Stimulated activated naive B cell treated with anti-CD40 and anti-IgM and Interleukin-4, amounts not matched to agents 10 μg/mL and 1 μg/mL and 100 μg/mL, for 72 hours (primary cell): ENCODE measurements around the gene GNB3.

Experiments
- ATAC-seq, 2 donors: fragments of 150-1000 bp; cut with Tn5 transposase; replicated peaks; 2 replicates each; pipeline ENCODE4 v1.10.0; 2021; ENCODE audit warnings: moderate library complexity in 1 of 2
- DNase-seq: peaks from one replicate; pipeline ENCODE4 v3.0.0; 2021
- H3K27ac Mint-ChIP-seq: one replicate; pipeline ENCODE4 v1.8.0; 2022; ENCODE audit warnings: mild to moderate bottlenecking, mixed read lengths
- H3K27me3 Mint-ChIP-seq, 2 donors: one replicate each; pipeline ENCODE4 v1.8.0; 2022; ENCODE audit warnings: mixed read lengths in 2 of 2
- H3K36me3 Mint-ChIP-seq, 2 donors: one replicate each; pipeline ENCODE4 v1.8.0; 2022; ENCODE audit warnings: mixed read lengths in 2 of 2, mild to moderate bottlenecking in 1 of 2
- H3K4me1 Mint-ChIP-seq, 2 donors: one replicate each; pipeline ENCODE4 v1.8.0; 2022; ENCODE audit warnings: mixed read lengths in 2 of 2, mild to moderate bottlenecking in 1 of 2
- H3K4me3 Mint-ChIP-seq, 2 donors: one replicate each; pipeline ENCODE4 v1.8.0; 2022; ENCODE audit warnings: mild to moderate bottlenecking in 2 of 2, mixed read lengths in 2 of 2, moderate library complexity in 1 of 2
- H3K9me3 Mint-ChIP-seq, 2 donors: one replicate each; pipeline ENCODE4 v1.8.0; 2022; ENCODE audit warnings: mixed read lengths in 2 of 2, mild to moderate bottlenecking in 1 of 2

The GNB3 gene

DNA sequence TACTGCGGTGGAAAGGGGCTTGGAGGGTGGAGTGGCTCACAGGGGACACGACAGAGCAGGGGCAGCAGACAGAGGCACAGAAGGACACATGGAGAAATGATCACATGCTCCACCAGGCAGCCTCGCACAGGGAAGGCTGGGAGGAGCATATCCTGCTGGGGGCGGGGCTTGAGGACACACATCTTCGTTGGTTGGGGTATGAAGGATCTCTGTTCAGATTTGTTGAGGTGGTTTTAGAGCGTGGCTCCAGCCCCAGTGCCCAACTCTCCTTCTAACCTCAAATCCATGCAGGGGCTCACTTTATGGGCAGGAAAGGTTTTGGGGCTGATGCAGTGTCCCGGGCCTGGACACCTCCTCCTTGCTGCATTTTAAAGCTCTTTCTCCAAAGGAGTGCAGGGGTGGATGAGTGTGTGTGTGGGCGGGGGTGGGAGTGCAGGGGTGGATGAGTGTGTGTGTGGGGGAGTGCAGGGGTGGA, 13.3 kb upstream of the GNB3 start:
- peaks cover 86 to 94% of the 10 kb centered on the region in 2 donors for H3K27me3 Mint-ChIP-seq
- H3K36me3 Mint-ChIP-seq: no peaks in the 10 kb centered on the region
- H3K27ac Mint-ChIP-seq: peak overlapping the region; percentile 40
- no peak for ATAC-seq
- peaks cover 24 to 30% of the 10 kb centered on the region in 2 donors for H3K4me1 Mint-ChIP-seq
- H3K9me3 Mint-ChIP-seq: no peaks in the 10 kb centered on the region
- peak overlapping the region; percentile 44 to 64 for H3K4me3 Mint-ChIP-seq
- no peak for DNase-seq

- Mint-ChIP-seq H3K4me3 (peak within 1 kb of the TSS; percentile 78 to 85), H3K27ac (peak within 1 kb of the TSS; percentile 76), H3K4me1 (peaks cover 21 to 30% of the 10 kb centered on the region in 2 donors), H3K27me3 (peaks cover 79 to 88% of the 10 kb centered on the region in 2 donors), H3K9me3 (no peaks in the 10 kb centered on the region), H3K36me3 (no peaks in the 10 kb centered on the region)
- DNase-seq (no peak), ATAC-seq (peak; percentile 9 to 23)
Measured at GRCh38 chr12:6827982-6828780, 12.5 kb upstream of the GNB3 start, which contains the start of gene P3H3. P3H3 (plus strand) TSS chr12:6828407; CDS start chr12:6828441, 34 bp downstream.

DNA sequence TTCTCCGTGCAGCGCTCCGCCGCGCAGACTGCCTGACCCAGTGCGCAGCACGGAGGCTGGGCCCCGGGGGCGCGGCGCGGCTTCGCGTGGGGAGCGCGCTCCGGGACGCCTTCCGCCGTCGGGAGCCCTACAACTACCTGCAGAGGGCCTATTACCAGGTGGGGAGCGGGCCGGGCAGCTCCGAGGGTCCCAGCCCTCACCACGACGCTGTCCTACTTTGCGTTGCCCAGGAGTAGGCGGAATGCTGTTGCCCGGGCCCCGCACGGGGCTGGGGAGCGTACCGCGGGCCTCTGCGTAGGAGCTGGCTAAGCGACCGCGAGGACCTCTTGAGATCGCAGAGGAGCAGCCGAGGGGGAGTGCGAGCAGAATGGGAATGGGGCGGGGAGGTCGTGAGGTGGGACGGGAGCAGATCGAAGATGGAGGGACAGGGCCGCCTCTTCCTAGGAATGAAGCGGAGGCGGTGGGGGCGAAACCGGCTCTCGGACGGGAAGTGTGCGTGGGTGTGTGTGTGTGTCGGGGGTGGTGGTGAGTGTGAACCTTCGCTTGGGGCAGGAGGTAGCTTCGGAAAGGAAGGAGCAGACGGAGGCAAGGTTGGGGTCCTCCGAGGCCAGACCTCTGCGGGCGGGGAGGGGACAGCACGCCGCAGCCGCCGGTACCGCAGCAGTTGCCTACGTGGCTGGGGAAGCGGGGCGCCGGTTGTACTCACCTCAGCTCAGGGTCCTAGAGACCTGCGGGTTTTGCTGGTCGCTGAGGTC, 11.8 kb upstream of the GNB3 start:
- H3K27me3 Mint-ChIP-seq: peaks cover 74 to 90% of the 10 kb centered on the region in 2 donors
- ATAC-seq: peak; percentile 43 to 59
- H3K4me1 Mint-ChIP-seq: peaks cover 21 to 30% of the 10 kb centered on the region in 2 donors
- peak overlapping the region; percentile 76 for H3K27ac Mint-ChIP-seq
- H3K9me3 Mint-ChIP-seq: no peaks in the 10 kb centered on the region
- DNase-seq: no peak
- peak overlapping the region; percentile 78 to 85 for H3K4me3 Mint-ChIP-seq
- no peaks in the 10 kb centered on the region for H3K36me3 Mint-ChIP-seq

DNA sequence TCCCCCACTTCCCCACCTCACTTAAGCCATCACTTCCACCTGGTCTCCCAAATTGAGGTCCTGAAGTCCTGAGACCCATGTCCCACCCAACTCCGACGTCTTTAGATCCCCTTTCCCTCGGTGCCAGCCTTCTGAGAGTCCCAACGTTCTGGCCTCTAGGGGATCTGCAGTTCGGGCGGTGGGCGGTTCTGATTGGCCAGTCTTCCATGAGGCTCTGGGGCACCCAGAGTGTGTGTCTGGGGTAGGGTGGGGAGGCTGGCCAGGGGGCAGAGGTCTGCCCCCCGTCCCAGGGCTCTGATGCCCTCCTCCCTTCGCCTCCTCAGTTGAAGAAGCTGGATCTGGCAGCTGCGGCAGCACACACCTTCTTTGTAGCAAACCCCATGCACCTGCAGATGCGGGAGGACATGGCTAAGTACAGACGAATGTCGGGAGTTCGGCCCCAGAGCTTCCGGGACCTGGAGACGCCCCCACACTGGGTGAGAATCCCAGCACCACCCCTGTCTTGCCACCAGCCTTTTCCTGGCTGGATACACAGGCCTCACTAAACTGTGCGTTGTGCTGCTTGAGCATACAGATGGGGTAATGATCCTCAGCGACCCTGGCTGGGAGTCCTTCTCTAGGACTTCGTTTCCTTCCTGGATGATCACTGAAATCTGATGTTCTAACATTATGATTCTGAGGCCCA, 11.0 kb upstream of the GNB3 start:
- Mint-ChIP-seq H3K9me3 (no peaks in the 10 kb centered on the region), H3K4me1 (peaks cover 21 to 30% of the 10 kb centered on the region in 2 donors), H3K27ac (peak overlapping the region; percentile 76), H3K4me3 (peak overlapping the region; percentile 78 to 85), H3K27me3 (peaks cover 71 to 85% of the 10 kb centered on the region in 2 donors), H3K36me3 (no peaks in the 10 kb centered on the region)
- no peak for DNase-seq
- no peak for ATAC-seq

- Mint-ChIP-seq H3K27ac (no peak overlapping the region), H3K9me3 (no peaks in the 10 kb centered on the region), H3K4me3 (no peak overlapping the region)
Measured at GRCh38 chr12:6830286-6830890, 10.3 kb upstream of the GNB3 start.

DNA sequence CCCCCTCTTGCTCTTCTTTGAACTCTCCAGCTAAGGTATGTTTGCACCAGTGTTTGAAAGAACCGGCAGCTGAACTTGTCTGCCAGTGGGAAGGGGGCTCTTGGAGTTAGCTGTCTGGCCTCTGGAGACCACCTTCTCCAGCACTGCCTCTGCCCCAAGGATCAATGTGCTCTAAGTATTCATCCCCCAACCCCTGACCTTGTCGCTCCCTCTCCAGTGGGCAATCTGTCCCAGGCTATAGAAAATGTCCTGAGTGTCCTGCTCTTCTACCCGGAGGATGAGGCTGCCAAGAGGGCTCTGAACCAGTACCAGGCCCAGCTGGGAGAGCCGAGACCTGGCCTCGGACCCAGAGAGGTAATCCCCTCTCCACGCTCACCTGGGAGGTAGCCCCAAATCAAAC, 9.7 kb upstream of the GNB3 start:
- no peak overlapping the region for H3K27ac Mint-ChIP-seq
- no peak for ATAC-seq

More at GRCh38 chr12:6830286-6830890, 10.3 kb upstream of the GNB3 start:
- Mint-ChIP-seq H3K27me3 (peaks cover 64 to 83% of the 10 kb centered on the region in 2 donors), H3K36me3 (no peaks in the 10 kb centered on the region), H3K4me1 (peaks cover 19 to 28% of the 10 kb centered on the region in 2 donors)
- ATAC-seq (no peak), DNase-seq (no peak)

GRCh38 chr12:6831450-6831995, 9.2 kb upstream of the GNB3 start:
- Mint-ChIP-seq H3K27me3 (peaks cover 54 to 71% of the 10 kb centered on the region in 2 donors), H3K4me3 (no peak overlapping the region), H3K36me3 (no peaks in the 10 kb centered on the region), H3K9me3 (no peaks in the 10 kb centered on the region), H3K4me1 (peaks cover 20 to 25% of the 10 kb centered on the region in 2 donors), H3K27ac (no peak overlapping the region)
- ATAC-seq (no peak), DNase-seq (no peak)

More for the DNA sequence above, 9.7 kb upstream of the GNB3 start:
- Mint-ChIP-seq H3K4me3 (no peak overlapping the region), H3K9me3 (no peaks in the 10 kb centered on the region), H3K36me3 (no peaks in the 10 kb centered on the region), H3K27me3 (peaks cover 59 to 77% of the 10 kb centered on the region in 2 donors), H3K4me1 (peaks cover 20 to 25% of the 10 kb centered on the region in 2 donors)
- no peak for DNase-seq

GRCh38 chr12:6832125-6832524, 8.6 kb upstream of the GNB3 start:
- Mint-ChIP-seq H3K27me3 (peaks cover 48 to 65% of the 10 kb centered on the region in 2 donors), H3K9me3 (no peaks in the 10 kb centered on the region), H3K4me3 (no peak overlapping the region), H3K27ac (no peak overlapping the region), H3K36me3 (no peaks in the 10 kb centered on the region), H3K4me1 (peaks cover 20 to 23% of the 10 kb centered on the region in 2 donors)
- ATAC-seq (no peak), DNase-seq (no peak)

DNA sequence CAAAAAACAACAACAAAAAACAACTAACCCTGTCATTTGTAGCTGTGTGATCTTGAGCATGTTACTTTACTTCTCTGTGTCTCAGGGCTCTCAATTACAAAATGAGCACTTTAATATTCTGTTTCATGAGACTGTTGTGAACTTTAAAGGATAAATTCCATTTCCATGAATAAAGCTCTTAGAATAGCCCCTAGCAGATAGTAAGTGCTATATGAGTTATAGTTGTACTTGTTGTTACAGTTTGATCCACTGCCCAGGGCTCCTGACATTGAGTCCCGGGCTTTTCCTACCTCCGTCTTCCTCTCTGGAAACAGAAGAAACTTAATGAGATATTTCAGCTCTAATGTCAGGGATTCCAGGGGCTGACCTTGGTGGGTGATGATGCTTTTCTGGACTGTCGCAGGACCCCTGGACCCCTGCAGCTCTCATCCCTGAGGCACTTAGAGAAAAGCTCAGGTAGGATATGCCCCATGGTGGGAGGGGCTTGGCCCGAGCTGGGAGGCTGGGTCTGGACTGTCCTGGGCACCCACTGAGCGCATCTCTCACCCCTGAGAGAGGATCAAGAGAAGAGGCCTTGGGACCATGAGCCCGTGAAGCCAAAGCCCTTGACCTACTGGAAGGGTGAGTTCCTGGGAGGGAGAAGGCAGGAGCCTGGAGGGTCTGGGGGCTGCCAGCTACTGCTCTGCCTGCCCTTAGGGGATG, 7.4 kb upstream of the GNB3 start:
- Mint-ChIP-seq H3K4me1 (peaks cover 11 to 12% of the 10 kb centered on the region in 2 donors), H3K27me3 (peaks cover 37 to 53% of the 10 kb centered on the region in 2 donors), H3K27ac (no peak overlapping the region), H3K4me3 (no peak overlapping the region), H3K9me3 (no peaks in the 10 kb centered on the region), H3K36me3 (no peaks in the 10 kb centered on the region)
- ATAC-seq: no peak
- DNase-seq: no peak

DNA sequence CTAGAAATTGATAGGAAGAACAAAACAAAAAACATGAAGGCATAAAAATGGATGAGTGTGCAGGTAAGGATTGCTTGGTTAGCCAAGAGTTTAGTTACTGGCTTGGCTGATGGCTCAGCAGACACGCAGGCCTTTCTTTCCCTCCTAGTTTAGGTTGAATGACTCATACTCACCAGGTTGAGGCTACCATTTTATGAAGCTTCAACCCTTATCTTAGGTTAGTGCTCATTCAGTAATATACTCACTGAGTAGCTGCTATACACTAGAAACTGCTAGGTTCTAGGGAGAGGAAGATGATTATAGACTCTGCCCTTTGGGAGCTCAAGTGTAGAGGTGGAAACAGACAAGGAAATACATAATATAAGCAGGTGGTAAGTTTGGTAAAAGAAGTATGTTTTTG, 6.5 kb upstream of the GNB3 start:
- peaks cover 31 to 46% of the 10 kb centered on the region in 2 donors for H3K27me3 Mint-ChIP-seq
- no peak for DNase-seq
- peaks cover 5 to 11% of the 10 kb centered on the region in 2 donors for H3K4me1 Mint-ChIP-seq
- ATAC-seq: no peak
- H3K27ac Mint-ChIP-seq: no peak overlapping the region
- no peaks in the 10 kb centered on the region for H3K36me3 Mint-ChIP-seq
- no peak overlapping the region for H3K4me3 Mint-ChIP-seq
- no peaks in the 10 kb centered on the region for H3K9me3 Mint-ChIP-seq

DNA sequence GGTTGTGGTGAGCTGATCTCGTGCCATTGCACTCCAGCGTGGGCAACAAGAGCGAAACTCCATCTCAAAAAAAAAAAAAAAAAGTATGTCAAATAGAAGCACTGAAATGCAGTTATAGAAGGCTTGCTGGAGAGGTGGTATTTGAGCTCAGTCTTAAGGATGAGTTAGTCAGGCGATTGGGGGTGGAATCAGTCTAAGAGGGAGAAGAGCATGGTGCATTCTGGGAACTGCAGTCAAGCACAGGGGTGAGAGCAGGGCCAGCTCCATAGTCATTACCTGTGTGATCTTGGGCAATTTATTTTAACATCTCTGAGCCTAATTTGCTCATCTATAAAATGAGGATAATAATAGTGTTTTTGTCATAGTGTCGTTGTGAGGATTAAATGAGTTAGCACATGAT, 5.9 kb upstream of the GNB3 start:
- Mint-ChIP-seq H3K27me3 (peaks cover 27 to 40% of the 10 kb centered on the region in 2 donors), H3K9me3 (no peaks in the 10 kb centered on the region), H3K4me1 (peaks cover 0 to 8% of the 10 kb centered on the region in 2 donors), H3K27ac (no peak overlapping the region), H3K4me3 (no peak overlapping the region), H3K36me3 (no peaks in the 10 kb centered on the region)
- DNase-seq (no peak), ATAC-seq (no peak)

DNA sequence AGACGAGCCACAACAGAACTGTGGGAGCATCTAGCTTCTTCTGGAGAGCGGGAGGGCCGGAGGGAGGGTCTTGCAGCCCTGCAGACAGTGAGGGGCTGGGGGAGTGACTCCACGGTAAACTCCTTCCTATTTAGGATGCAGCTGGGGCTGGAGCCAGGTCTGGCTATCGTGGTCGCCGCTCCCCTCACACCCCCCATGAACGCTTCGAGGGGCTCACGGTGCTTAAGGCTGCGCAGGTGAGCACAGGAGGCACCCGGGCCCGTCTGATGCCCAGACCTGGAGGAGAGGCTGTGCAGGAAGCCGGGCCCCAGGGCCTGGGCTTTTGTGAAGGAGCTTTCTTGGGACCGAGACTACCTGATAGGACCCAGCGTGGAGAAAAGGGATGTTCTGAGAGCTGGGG, 3.9 kb upstream of the GNB3 start:
- no peak for ATAC-seq
- DNase-seq: no peak
- no peak overlapping the region for H3K4me3 Mint-ChIP-seq
- H3K27me3 Mint-ChIP-seq: peaks cover 9 to 20% of the 10 kb centered on the region in 2 donors
- H3K27ac Mint-ChIP-seq: no peak overlapping the region
- no peaks in the 10 kb centered on the region for H3K9me3 Mint-ChIP-seq
- no peaks in the 10 kb centered on the region for H3K36me3 Mint-ChIP-seq
- H3K4me1 Mint-ChIP-seq: peaks cover 0 to 11% of the 10 kb centered on the region in 2 donors
